Stimulated activated effector memory CD8-positive, alpha-beta T cell treated with anti-CD3 and anti-CD28 coated beads, Interleukin-12 subunit alpha, Interleukin-12 subunit beta, amount 100 ng/mL, for 72 hours (primary cell): Measurements from ENCODE around the gene PPP2R2C.

Experiments used
- ATAC-seq: fragments of 150-1000 bp; cut with Tn5 transposase; 2 replicates; pipeline ENCODE4 v1.10.0; 2021
- DNase-seq, 2 donors: peaks; one replicate each; pipeline ENCODE4 v3.0.0; 2021 to 2022; ENCODE audit warnings: low spot score in 2 of 2
- H3K27ac Mint-ChIP-seq: one replicate; pipeline ENCODE4 v1.8.0; 2022; ENCODE audit warnings: mild to moderate bottlenecking, mixed read lengths
- H3K36me3 Mint-ChIP-seq: one replicate; pipeline ENCODE4 v1.8.0; 2022; ENCODE audit warnings: mild to moderate bottlenecking, mixed read lengths
- H3K4me1 Mint-ChIP-seq: one replicate; pipeline ENCODE4 v1.8.0; 2022; ENCODE audit warnings: mixed read lengths
- H3K4me3 Mint-ChIP-seq: one replicate; pipeline ENCODE4 v1.8.0; 2022; ENCODE audit warnings: mild to moderate bottlenecking, mixed read lengths
- H3K9me3 Mint-ChIP-seq: one replicate; pipeline ENCODE4 v1.8.0; 2022; ENCODE audit warnings: mixed read lengths

The PPP2R2C gene

GRCh38 chr4:6472387-6473263 lies at the start of gene PPP2R2C:
Gene PPP2R2C, minus strand, starts transcription at chr4:6472614. Its CDS starts 385 bp downstream, at chr4:6472229.
- H3K4me3 Mint-ChIP-seq = peak within 1 kb of the TSS; percentile 15
- no peaks in the 10 kb centered on the region for H3K9me3 Mint-ChIP-seq
- ATAC-seq = peak; percentile 48
- no peaks in the 10 kb centered on the region for H3K36me3 Mint-ChIP-seq
- no peak for DNase-seq
- no peak within 1 kb of the TSS for H3K27ac Mint-ChIP-seq
- no peaks in the 10 kb centered on the region for H3K4me1 Mint-ChIP-seq

- no peak for ATAC-seq
Observed at GRCh38 chr4:6520978-6521377, 48.6 kb upstream of the PPP2R2C start.

GRCh38 chr4:6520051-6520636 lies 47.7 kb upstream of the PPP2R2C start:
- H3K36me3 Mint-ChIP-seq = no peaks in the 10 kb centered on the region
- H3K9me3 Mint-ChIP-seq = peaks cover 3% of the 10 kb centered on the region
- H3K4me3 Mint-ChIP-seq = no peak overlapping the region
- ATAC-seq (peak; percentile 14), DNase-seq (no peak)
- no peaks in the 10 kb centered on the region for H3K4me1 Mint-ChIP-seq
- H3K27ac Mint-ChIP-seq = no peak overlapping the region

More at GRCh38 chr4:6520978-6521377, 48.6 kb upstream of the PPP2R2C start:
- Mint-ChIP-seq H3K4me1 (no peaks in the 10 kb centered on the region), H3K4me3 (no peak overlapping the region), H3K9me3 (peaks cover 3% of the 10 kb centered on the region), H3K27ac (no peak overlapping the region), H3K36me3 (no peaks in the 10 kb centered on the region)
- DNase-seq = no peak

- H3K36me3 Mint-ChIP-seq = no peaks in the 10 kb centered on the region
- no peak for ATAC-seq
- no peak overlapping the region for H3K4me3 Mint-ChIP-seq
Observed at GRCh38 chr4:6517171-6517570, 44.8 kb upstream of the PPP2R2C start.

GRCh38 chr4:6516762-6517161 lies 44.3 kb upstream of the PPP2R2C start:
- Mint-ChIP-seq H3K9me3 (peaks cover 5% of the 10 kb centered on the region), H3K36me3 (no peaks in the 10 kb centered on the region), H3K4me1 (no peaks in the 10 kb centered on the region), H3K27ac (no peak overlapping the region), H3K4me3 (no peak overlapping the region)
- ATAC-seq = no peak
- no peak for DNase-seq

More at GRCh38 chr4:6517171-6517570, 44.8 kb upstream of the PPP2R2C start:
- no peak for DNase-seq
- Mint-ChIP-seq H3K4me1 (no peaks in the 10 kb centered on the region), H3K27ac (no peak overlapping the region), H3K9me3 (peaks cover 5% of the 10 kb centered on the region)

- Mint-ChIP-seq H3K36me3 (peaks cover 1% of the 10 kb centered on the region), H3K9me3 (peaks cover 5% of the 10 kb centered on the region), H3K27ac (no peak overlapping the region), H3K4me1 (peaks cover 1% of the 10 kb centered on the region), H3K4me3 (no peak overlapping the region)
- DNase-seq = no peak
- ATAC-seq = no peak
Observed at GRCh38 chr4:6516281-6516680, 43.9 kb upstream of the PPP2R2C start.

GRCh38 chr4:6513678-6514077 lies 41.3 kb upstream of the PPP2R2C start:
- Mint-ChIP-seq H3K4me1 (peaks cover 6% of the 10 kb centered on the region), H3K27ac (no peak overlapping the region), H3K9me3 (peaks cover 5% of the 10 kb centered on the region), H3K36me3 (peaks cover 11% of the 10 kb centered on the region), H3K4me3 (no peak overlapping the region)
- DNase-seq = no peak
- ATAC-seq = no peak

GRCh38 chr4:6509587-6509986 lies 37.2 kb upstream of the PPP2R2C start:
- no peak overlapping the region for H3K27ac Mint-ChIP-seq
- H3K4me1 Mint-ChIP-seq = peaks cover 6% of the 10 kb centered on the region
- peaks cover 11% of the 10 kb centered on the region for H3K36me3 Mint-ChIP-seq
- H3K9me3 Mint-ChIP-seq = peaks cover 7% of the 10 kb centered on the region
- no peak for ATAC-seq
- DNase-seq = no peak
- no peak overlapping the region for H3K4me3 Mint-ChIP-seq

GRCh38 chr4:6507345-6507744 lies 34.9 kb upstream of the PPP2R2C start:
- Mint-ChIP-seq H3K4me3 (no peak overlapping the region), H3K27ac (no peak overlapping the region), H3K36me3 (peaks cover 11% of the 10 kb centered on the region), H3K4me1 (peaks cover 6% of the 10 kb centered on the region), H3K9me3 (peaks cover 8% of the 10 kb centered on the region)
- no peak for ATAC-seq
- DNase-seq = no peak

GRCh38 chr4:6506616-6507140 lies 34.3 kb upstream of the PPP2R2C start:
- ATAC-seq (no peak), DNase-seq (no peak)
- Mint-ChIP-seq H3K4me1 (peaks cover 6% of the 10 kb centered on the region), H3K27ac (no peak overlapping the region), H3K9me3 (peaks cover 8% of the 10 kb centered on the region), H3K36me3 (peaks cover 11% of the 10 kb centered on the region), H3K4me3 (no peak overlapping the region)

GRCh38 chr4:6504900-6505496 lies 32.6 kb upstream of the PPP2R2C start:
- peaks cover 8% of the 10 kb centered on the region for H3K9me3 Mint-ChIP-seq
- no peak for DNase-seq
- no peaks in the 10 kb centered on the region for H3K36me3 Mint-ChIP-seq
- H3K4me3 Mint-ChIP-seq = no peak overlapping the region
- no peak for ATAC-seq
- H3K27ac Mint-ChIP-seq = no peak overlapping the region
- no peaks in the 10 kb centered on the region for H3K4me1 Mint-ChIP-seq

GRCh38 chr4:6502747-6503465 lies 30.5 kb upstream of the PPP2R2C start:
- ATAC-seq = no peak
- Mint-ChIP-seq H3K4me3 (no peak overlapping the region), H3K4me1 (no peaks in the 10 kb centered on the region), H3K9me3 (peaks cover 8% of the 10 kb centered on the region), H3K36me3 (no peaks in the 10 kb centered on the region), H3K27ac (no peak overlapping the region)
- no peak for DNase-seq

- no peak overlapping the region for H3K4me3 Mint-ChIP-seq
- H3K9me3 Mint-ChIP-seq = peaks cover 8% of the 10 kb centered on the region
- no peak overlapping the region for H3K27ac Mint-ChIP-seq
- no peaks in the 10 kb centered on the region for H3K4me1 Mint-ChIP-seq
- no peak for ATAC-seq
- no peaks in the 10 kb centered on the region for H3K36me3 Mint-ChIP-seq
- no peak for DNase-seq
Observed at GRCh38 chr4:6502147-6502546, 29.7 kb upstream of the PPP2R2C start.

- H3K27ac Mint-ChIP-seq = no peak overlapping the region
- DNase-seq (no peak), ATAC-seq (no peak)
- H3K9me3 Mint-ChIP-seq = peaks cover 6% of the 10 kb centered on the region
- no peaks in the 10 kb centered on the region for H3K36me3 Mint-ChIP-seq
- H3K4me1 Mint-ChIP-seq = no peaks in the 10 kb centered on the region
- no peak overlapping the region for H3K4me3 Mint-ChIP-seq
Observed at GRCh38 chr4:6501171-6501570, 28.8 kb upstream of the PPP2R2C start.
